Measurements from ENCODE around the gene FAM3A. TPM values are rescaled to one million over a fixed set of nuclear protein-coding genes. Genes with fewer than 3 reads are reported as not detected.

FAM3A gene
- total and polyA plus RNA-seq, 12 donors: 13.5 to 115 (median 55.6) TPM

GRCh38 chrX:154490414-154491083, 25.5 kb downstream of the FAM3A start, which contains the start of gene SLC10A3:
TSS of gene SLC10A3 (minus strand) at chrX:154490629. CDS start at chrX:154488940, 1,689 bp downstream.
- peak within 1 kb of the TSS; percentile 72 to 97 (median 88) for H3K27ac ChIP-seq
- peaks cover 3 to 6% of the 10 kb centered on the region in 2 donors for H3K4me1 ChIP-seq (replicated peaks in 1 of 2)
- no peaks in the 10 kb centered on the region for H3K9me3 ChIP-seq (replicated peaks in 1 of 3)
- intact Hi-C loops (cut with DNase I): no loop called here
- H3K36me3 ChIP-seq (replicated peaks in 1 of 2): no peaks in the 10 kb centered on the region
- peak; percentile 93 to 97 (median 95) for DNase-seq
- peak within 1 kb of the TSS in 2 of 4 donors; percentile 2 to 66 for H3K4me3 ChIP-seq
- 0 to 26% (median 11%) methylated on average over 1 to 58 of the region's 71 CpGs for WGBS, 4 donors
- H3K27me3 ChIP-seq: no peaks in the 10 kb centered on the region
- TF ChIP-seq CTCF (IDR thresholded peaks at IDR 0.05): no peak
- peak; percentile 83 to 91 for TF ChIP-seq POLR2A (IDR thresholded peaks at IDR 0.05)

GRCh38 chrX:154490021-154490413, 26.0 kb downstream of the FAM3A start:
- H3K36me3 ChIP-seq (replicated peaks in 1 of 2): no peaks in the 10 kb centered on the region
- no peaks in the 10 kb centered on the region for H3K27me3 ChIP-seq
- DNase-seq: peak in 6 of 7 donors; percentile 50 to 69 (median 56)
- no peak for TF ChIP-seq POLR2A (IDR thresholded peaks at IDR 0.05)
- TF ChIP-seq CTCF (IDR thresholded peaks at IDR 0.05): no peak
- no peaks in the 10 kb centered on the region for H3K9me3 ChIP-seq (replicated peaks in 1 of 3)
- H3K4me3 ChIP-seq: peak overlapping the region in 1 of 4 donors; percentile 66
- WGBS, 4 donors: 1 to 66% (median 47%) methylated on average over 11 to 15 of the region's 19 CpGs; no CpG with 5 or more reads in 1 of the 4 donors
- H3K4me1 ChIP-seq (replicated peaks in 1 of 2): peaks cover 5 to 8% of the 10 kb centered on the region in 2 donors
- H3K27ac ChIP-seq: peak overlapping the region; percentile 46 to 97 (median 88)
- intact Hi-C loops (cut with DNase I): no loop called here

DNA sequence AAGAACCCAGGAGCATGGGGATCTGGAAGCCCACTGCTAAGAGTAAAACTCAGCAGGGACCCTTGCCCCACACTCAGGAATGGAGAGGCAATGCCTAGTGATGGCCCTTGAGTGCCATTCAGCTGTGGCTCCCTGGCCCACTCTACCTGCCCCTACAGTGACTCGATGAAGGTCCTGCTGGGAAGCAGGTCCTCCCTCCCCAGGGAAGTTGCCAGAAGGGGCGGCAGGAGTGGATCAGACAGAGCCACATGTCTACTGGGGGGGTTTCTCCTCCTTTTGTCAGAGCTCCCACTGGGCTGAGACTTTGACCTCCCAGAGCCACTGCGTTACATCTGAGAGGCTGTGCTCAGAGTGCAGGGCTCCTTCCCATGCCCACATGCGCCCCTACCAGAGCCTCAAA, 26.9 kb downstream of the FAM3A start:
- Histone ChIP-seq H3K27me3 (no peaks in the 10 kb centered on the region), H3K36me3 (replicated peaks in 1 of 2) (no peaks in the 10 kb centered on the region), H3K4me3 (peak overlapping the region in 1 of 4 donors; percentile 66), H3K9me3 (replicated peaks in 1 of 3) (no peaks in the 10 kb centered on the region), H3K27ac (peak overlapping the region in 3 of 5 donors; percentile 81 to 97 (median 93)), H3K4me1 (replicated peaks in 1 of 2) (peaks cover 5 to 14% of the 10 kb centered on the region in 2 donors)
- TF ChIP-seq POLR2A (IDR thresholded peaks at IDR 0.05): no peak
- no peak for TF ChIP-seq CTCF (IDR thresholded peaks at IDR 0.05)
- DNase-seq: no peak
- WGBS, 4 donors: 75 to 93% (median 91%) methylated on average over 1 to 4 of the region's 4 CpGs; no CpG with 5 or more reads in 1 of the 4 donors
- intact Hi-C loops (cut with DNase I): no loop called here

DNA sequence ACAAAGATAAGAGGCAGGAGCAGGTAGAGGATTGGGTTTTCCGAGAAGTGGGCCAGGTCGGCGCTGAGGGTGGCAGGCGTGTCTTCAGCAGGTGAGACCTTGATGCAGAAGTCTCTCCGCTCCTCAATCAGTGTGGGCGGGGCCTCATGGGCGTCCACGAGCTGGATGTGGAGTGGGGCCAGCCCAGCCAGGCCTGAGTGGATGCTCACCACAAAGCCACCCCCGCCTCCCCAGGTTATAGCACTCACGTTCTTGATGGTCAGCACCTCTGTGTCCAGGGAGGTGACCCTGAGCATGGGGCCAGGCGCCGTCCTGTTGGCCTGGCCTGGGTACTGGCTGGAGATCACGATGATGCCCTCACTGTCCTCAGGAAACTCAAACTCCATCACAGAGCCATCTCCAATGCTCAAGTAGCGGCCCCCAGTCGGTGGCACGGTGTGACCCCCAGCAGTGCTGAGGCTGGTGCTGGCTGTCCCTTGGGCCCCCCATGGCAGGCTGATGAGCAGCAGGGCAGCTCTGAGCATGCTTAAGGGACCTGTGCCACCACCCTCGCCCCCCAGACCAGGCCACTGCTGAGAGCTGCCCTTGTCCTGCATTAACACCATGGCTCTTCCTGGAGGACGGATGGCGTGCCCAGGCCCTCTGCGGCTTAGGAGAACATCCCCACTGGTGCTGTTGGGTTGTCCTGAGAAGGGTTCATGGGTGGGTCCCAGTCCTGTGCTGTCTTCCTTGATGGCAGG, 27.5 kb downstream of the FAM3A start:
- H3K9me3 ChIP-seq (replicated peaks in 1 of 3): no peaks in the 10 kb centered on the region
- no peak overlapping the region for H3K4me3 ChIP-seq
- TF ChIP-seq CTCF (IDR thresholded peaks at IDR 0.05) (no peak), POLR2A (IDR thresholded peaks at IDR 0.05) (no peak)
- DNase-seq: no peak
- no peaks in the 10 kb centered on the region for H3K27me3 ChIP-seq
- intact Hi-C loops (cut with DNase I): no loop called here
- no peaks in the 10 kb centered on the region for H3K36me3 ChIP-seq (replicated peaks in 1 of 2)
- H3K4me1 ChIP-seq (replicated peaks in 1 of 2): peaks cover 5 to 14% of the 10 kb centered on the region in 2 donors
- 88 to 97% (median 89%) methylated on average over 8 to 20 of the region's 20 CpGs for WGBS, 4 donors
- no peak overlapping the region for H3K27ac ChIP-seq
